ENCODE data around the gene OBP2B.
"Not testable (repeated sequence)": the region's sequence is repeated elsewhere in the genome, so short reads cannot be mapped to it uniquely, and the experiment has no call there.

Gene OBP2B

GRCh38 chr9:133208880-133209300 lies at the start of gene OBP2B:
OBP2B (minus strand) TSS chr9:133209250; CDS start chr9:133209199, 51 bp downstream.
- not testable (repeated sequence) for DNase-seq (ENCODE audit: low read depth)

DNA sequence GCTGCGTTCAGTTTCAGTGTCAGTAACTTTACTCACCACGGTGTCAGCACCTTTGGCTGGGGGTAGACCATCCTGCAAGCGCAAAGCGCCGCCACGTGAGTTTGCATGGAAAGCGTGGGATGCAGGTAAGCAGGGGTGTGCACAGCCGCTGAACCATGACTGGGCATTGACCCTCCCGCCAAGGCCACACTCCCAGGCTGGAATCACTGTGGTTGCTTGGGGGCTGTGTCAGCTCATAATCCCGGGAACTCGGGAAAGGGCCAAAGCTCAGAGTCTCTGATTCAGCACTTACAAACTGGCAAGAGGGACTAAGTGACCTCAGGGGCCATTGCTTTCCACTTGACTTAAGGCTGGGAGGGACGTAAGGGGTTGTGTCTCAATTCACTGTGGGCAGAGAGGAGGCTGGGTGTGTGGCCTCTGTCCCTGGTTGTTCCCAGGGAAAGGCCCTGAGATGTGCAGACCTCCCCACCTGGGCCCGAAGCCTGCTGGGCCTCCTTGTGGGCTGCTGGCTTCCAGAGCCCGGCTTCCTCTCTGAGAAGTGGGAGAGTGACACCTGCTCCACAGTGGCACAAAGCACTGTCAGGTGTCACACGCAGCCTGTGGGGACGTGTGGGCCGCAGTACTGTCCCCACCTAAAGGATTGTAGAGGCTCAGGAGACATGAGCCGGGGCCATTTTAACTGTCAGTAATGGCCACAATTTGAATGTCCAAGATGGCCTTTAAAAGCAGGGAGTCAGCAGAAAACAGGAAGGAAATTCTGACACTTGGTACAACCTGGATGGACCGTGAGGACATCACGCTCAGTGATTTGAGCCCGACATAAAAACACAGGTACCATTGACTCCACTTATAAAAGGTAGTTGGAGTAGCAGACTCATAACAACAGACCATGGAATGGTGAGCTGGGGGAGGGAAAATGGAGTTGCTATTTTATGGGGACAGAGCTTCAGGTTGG lies 49.3 kb upstream of the OBP2B start:
- no peak for DNase-seq (ENCODE audit: low read depth)

GRCh38 chr9:133257465-133257956 lies 48.5 kb upstream of the OBP2B start:
- DNase-seq (ENCODE audit: low read depth): no peak

- DNase-seq (ENCODE audit: low read depth): no peak
Measured at GRCh38 chr9:133256686-133257091, 47.6 kb upstream of the OBP2B start.

GRCh38 chr9:133256136-133256461 lies 47.0 kb upstream of the OBP2B start:
- no peak for DNase-seq (ENCODE audit: low read depth)

GRCh38 chr9:133255371-133256135 lies 46.5 kb upstream of the OBP2B start:
- DNase-seq (ENCODE audit: low read depth): no peak

DNA sequence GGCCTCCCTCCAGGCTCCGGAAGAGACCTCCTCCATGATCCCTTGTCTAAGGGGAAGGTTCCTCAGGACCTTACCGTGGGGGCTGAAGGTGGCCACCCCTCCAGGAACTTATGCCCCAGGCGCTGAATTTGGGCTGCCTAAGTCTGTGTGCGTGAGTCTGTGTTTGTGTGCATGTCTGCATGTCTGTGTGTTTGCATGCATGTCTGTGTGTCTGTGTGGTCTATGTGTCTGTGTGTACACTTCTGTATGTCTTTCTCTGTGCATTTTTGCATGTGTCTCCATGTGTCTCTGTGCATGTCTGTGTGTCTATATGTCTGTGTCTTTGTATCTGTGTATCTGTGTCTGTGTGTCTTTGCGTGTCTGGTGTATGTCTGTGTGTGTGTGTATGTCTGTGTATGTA lies 45.4 kb upstream of the OBP2B start:
- no peak for DNase-seq (ENCODE audit: low read depth)

GRCh38 chr9:133253268-133253667 lies 44.2 kb upstream of the OBP2B start:
- DNase-seq (ENCODE audit: low read depth): no peak

DNA sequence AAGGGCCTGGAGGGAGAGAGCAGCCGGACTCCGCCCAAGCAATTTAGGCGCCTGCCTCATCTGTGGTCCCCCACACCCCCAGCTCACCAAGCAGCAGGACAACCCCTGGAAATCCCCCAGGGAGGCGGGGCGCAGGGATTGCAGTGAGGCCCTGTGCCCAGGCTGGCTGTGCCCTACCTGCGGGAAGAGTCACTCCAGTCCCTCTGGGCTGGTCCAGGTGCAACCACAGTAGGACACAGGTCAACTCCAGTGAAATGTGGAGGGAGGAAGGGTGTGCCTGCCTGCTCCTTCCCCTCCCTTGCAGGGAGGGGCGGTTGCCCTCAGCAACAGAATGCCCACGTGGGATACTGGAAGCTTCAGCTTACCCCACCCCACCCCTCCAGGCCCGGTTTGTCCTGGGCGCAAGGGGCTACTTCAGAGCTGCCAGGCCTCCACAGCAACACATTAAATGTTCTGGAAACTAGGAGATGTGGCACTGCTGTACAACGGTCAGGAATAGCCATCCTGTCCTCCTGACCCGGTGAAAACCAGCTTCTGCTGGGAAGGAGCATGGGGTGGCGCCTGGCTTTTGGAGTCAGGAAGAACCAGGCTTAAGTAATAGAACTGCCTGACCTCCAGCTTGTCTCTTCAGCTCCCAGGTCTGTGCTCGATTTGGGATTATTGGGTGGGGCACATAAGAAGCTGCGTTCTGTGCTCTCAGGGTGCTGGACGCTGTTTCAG lies 43.4 kb upstream of the OBP2B start:
- DNase-seq (ENCODE audit: low read depth): no peak

DNA sequence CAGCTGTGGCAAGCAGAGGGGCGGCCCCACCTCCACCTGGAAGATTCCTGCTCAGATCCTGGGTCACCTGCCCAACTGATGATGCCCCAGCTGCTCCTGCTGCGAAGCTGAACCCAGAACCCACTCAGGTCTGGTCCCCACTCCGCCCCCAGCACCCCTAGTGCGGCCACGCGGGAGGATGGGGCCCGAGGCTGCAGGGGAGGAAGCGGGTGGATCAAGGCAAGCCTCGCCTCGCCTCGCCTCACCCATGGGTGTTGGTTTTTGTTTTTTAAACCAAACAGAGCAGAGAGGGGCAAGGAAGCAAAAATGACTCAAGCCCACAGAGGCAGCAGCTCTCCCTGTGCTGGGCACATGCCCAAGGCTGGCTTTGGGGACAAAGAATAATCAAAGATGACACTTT lies 42.7 kb upstream of the OBP2B start:
- DNase-seq (ENCODE audit: low read depth): no peak

GRCh38 chr9:133251221-133251620 lies 42.2 kb upstream of the OBP2B start:
- DNase-seq (ENCODE audit: low read depth): not testable (repeated sequence)

- no peak for DNase-seq (ENCODE audit: low read depth)
Measured at GRCh38 chr9:133250741-133251170, 41.7 kb upstream of the OBP2B start.

GRCh38 chr9:133249337-133249736 lies 40.3 kb upstream of the OBP2B start:
- no peak for DNase-seq (ENCODE audit: low read depth)

GRCh38 chr9:133248726-133249295 lies 39.8 kb upstream of the OBP2B start:
- DNase-seq (ENCODE audit: low read depth): no peak

DNA sequence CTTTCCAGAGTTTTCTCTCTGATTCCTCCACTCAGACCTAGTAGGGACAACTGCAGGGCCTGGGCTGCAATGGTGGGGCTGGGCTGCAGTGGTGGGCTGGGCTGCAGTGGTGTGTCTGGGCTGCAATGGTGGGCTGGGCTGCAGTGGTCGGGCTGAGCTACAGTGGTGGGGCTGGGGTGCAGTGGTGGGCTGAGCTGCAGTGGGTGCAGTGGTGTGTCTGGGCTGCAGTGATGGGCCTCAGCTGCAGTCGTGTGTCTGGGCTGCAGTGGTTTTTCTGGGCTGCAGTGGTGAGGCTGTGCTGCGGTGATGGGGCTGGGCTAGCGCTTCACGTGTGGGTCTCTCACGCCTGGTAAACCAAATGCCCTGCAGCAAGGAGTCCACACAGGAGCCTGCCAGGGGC lies 38.6 kb upstream of the OBP2B start:
- no peak for DNase-seq (ENCODE audit: low read depth)

- no peak for DNase-seq (ENCODE audit: low read depth)
Measured at GRCh38 chr9:133246991-133247390, 37.9 kb upstream of the OBP2B start.

DNA sequence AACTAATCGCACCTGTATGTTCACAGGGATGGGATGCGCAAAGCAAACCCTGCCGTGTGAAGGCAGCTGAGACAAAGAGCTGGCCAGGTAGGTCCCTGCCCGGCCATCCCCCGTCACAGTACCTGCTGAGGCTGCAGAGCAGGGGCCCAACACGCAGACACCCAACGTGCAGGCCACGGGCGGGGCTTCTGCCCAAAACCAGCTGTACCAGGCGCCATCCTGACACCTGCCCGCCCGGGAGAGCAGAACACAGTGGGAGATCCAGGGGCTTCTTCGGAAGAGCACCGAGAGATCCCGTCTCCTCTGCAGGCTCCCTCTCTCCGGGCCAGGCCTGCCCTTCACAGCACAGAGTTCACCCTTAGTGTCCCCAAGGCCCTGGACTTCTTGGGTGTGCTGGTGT lies 37.5 kb upstream of the OBP2B start:
- DNase-seq (ENCODE audit: low read depth): no peak

GRCh38 chr9:133242991-133243390 lies 33.9 kb upstream of the OBP2B start:
- DNase-seq (ENCODE audit: low read depth): no peak

DNA sequence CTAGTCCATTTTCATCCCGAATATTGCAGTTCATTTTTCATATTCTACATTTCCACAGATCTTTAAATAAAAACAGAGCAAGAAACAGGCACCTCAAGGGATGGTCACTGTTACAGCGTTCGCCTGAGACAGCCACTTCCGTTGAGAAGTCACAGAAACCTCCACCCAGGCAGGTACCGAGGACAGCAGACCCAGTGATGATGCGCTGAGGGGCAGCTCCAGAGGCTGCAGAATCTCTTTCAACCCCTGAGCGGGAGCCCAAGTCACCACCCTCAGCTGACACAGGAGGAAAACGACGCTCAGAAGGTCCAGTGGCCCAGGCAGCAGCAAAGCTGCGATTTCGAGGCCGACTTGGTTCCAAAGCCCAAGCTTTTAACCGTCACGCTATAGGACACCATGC lies 33.2 kb upstream of the OBP2B start:
- DNase-seq (ENCODE audit: low read depth): no peak

DNA sequence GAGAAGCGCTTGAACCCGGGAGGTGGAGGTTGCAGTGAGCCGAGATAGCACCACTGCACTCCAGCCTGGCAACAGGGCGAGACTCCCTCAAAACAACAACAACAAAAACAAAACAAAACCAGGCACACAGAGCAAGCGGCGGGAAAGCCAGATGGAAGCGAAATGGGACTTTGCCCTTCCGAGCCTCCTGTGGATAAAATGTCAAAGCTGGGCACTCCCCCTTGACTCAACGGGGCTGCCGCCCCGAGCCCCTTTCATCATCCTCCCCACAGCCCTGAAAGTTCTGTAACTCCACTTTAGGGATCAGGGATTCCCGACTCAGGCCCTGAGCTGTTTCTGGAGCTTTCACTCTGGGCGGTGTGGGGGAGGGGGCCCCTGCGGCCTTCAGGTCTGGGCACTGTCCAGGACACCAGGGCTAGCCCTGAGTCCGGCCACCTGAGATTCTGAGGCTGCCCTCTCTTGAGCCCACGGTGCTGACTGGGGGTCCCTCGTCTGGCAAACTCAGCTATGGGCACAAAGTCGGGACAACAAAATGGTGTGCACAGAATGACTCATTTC lies 30.6 kb upstream of the OBP2B start:
- DNase-seq (ENCODE audit: low read depth): no peak

GRCh38 chr9:133238851-133239532 lies 29.9 kb upstream of the OBP2B start:
- peak; percentile 28 for DNase-seq (ENCODE audit: low read depth)
